HK-2 (cell line): ENCODE results near the gene FAM193B.
A peak's percentile ranks its signal among the peaks of the same experiment; 100 is the strongest.
"Not testable (repeated sequence)": the region's sequence is repeated elsewhere in the genome, so short reads cannot be mapped to it uniquely, and the experiment has no call there.

Source experiments
- DNase-seq: peaks from one replicate; pipeline ENCODE4 v3.0.0-alpha.2; 2018; ENCODE audit not compliant: unreplicated experiment

Gene FAM193B

DNA sequence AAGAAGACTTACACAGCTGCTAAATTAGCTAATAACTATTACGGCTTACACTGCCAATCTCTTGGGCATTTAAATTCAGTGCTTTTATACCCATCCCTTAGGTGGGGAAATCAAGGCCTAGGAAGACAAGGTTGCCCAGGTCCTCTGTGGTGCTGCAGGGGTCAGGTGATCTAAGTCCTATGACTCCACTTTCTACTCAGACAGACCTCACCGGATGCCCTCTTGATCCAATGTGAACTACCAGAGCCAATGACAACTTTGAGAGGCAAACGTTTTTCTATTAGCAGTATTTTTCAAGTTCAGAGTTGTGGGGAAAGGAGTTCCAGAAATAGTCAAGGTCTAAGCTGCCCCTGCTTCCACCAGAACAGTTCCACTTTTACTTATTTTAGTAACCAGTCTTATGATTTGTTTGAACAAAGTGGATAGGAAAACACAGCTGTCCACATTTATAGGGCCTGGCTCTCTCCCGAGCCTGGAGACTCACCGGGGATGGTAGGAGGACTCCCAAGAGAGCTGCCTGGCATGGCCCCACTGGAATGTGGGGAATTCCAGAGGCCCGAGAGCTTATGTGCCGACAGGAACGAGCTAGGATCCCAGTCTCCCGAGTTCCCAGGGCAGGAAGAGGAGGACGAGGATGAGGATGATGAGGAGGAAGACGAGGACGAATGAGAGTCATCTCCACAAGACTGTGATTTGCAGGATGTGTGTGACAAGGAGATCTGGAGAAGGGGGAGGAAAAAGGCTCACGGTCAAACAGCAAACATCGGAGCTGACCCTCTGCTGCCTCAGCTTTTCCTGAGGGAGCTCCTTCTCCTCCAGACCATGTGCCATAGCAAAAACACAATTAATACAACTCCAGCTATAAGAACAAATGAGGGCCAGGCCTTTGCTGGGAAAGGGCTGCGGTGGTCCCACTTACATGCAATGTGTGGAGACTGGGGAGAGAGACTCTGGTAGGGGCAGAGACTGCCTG lies 16.7 kb downstream of the FAM193B start:
- peak; percentile 69 for DNase-seq

- DNase-seq, result no peak
These were observed 18.0 kb downstream of the FAM193B start for GRCh38 chr5:177536386-177536785.

GRCh38 chr5:177535125-177535524 lies 19.2 kb downstream of the FAM193B start:
- DNase-seq, result no peak

- DNase-seq, result not testable (repeated sequence)
These were observed 19.9 kb downstream of the FAM193B start for GRCh38 chr5:177534433-177534832.

GRCh38 chr5:177531209-177531940 lies 23.0 kb downstream of the FAM193B start:
- no peak for DNase-seq

DNA sequence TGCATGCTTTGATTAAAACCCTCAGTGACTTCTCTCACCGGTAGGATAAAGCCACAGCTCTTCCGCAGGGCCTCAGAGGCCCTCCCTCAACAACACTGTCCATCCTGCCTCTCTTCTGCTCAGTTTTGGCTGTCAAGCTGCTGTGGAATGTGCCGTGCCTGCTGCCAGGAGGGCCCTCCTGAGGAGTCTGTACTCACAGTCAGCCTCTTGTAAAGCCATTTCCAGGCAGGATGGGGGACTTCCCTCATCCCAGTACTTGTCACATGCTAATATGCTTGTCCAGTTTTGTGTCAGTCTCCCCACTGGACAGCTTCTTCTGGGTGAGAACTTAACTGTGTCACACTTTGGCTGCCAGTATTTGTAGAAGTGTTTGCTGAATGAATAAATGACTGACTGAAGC lies 23.7 kb downstream of the FAM193B start:
- DNase-seq, result no peak

DNA sequence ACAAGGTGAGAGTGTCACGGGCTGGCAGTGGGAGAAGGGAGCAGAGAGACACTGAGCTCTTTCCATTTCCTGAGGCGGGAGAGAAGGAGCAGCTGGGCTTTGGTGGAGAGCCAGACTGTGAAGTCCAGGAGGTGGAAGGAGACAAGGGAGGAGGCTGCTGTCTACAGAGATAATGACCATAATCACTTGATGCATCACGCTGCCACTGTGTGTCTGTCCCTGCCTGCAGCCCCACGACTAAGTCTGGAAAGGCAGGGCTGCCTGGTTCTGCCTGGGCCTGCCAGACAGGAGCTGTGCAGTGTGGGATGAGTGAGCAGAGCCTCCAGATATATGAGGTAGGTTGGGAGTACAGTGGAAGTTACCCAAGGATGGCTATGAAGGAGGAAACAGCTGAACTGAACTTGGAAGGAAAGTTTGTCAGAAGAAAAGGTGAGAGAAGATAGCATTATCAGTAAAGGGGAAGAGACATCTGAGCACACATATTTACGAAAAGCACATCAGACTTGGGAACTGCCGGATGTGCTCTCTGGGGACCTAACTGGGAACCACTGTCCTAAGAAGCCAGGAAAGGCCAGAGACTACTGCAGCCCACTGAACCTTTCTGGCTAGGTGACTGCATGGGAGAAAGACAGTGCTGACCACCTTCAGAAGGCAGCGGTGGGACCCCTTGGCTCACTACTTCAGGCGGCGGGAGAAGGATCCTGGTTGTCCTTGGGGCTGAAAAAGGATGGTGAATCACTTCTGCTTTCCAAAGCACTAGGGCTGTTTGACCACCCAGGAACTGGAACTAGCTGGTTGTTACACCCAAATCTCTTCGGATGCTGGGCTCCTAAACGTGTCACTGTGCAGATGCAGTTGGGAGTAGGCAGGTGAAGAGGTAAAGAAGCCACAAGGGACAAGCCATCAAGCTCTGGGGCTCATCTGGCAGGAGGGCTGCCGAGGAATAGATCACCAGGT lies 24.8 kb downstream of the FAM193B start:
- DNase-seq, result no peak

DNA sequence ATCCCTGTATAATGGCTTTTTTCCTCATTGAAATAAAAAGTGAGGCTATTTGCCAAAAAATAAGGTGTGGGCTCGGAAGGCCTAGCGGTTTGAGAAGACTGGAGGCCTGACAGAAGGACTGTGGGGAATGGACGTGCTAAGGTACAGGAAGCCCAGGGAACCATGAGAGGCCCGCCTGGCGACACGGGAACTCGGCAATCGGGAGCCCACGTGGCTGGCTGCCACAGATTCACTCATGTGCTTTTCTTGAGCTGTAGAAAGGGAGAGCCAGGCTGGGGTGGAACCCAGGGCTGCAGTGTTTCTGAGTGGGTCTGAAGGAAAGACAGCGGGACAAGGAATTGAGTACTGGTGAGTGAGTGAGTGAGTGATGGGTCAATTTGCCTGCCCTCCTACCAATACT lies 25.7 kb downstream of the FAM193B start:
- DNase-seq, result no peak

DNA sequence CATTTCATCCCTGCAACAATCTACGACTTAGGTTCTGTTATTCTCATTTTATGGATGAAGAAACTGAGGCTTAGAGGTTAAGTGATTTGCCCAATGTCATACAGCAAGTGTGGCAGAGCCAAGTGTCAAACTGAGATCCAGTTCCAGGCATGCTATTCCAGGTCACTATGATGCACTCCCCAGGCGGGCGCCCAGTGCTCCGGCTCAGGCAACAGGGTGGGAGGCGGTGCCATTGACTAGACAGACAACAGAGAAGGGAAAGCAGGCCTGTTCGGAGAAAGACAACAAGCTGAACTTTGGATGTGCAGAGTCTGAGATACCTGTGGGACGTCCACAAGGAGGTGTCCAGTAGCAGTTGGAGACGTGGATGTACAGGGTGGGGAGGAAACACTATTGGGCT lies 26.8 kb downstream of the FAM193B start:
- no peak for DNase-seq

DNA sequence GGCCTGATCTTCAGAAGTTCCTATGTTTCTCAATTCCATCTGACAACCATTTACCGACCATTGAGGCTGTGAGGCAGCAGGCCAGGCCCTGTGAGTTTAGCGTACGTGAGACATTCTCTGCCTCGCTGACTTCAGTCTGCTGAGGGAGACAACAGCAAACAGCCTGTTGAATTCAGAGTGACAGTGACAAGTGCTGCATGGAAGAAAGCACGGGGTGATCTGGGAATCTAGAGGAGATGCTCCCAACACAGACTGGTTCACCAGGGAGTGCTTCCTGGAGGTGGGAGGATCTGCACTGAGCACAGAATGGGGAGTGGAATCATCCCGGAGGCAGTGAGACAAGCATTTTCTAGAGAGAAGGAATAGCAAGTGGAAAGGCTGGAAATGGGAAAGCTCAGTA lies 27.6 kb downstream of the FAM193B start:
- no peak for DNase-seq

DNA sequence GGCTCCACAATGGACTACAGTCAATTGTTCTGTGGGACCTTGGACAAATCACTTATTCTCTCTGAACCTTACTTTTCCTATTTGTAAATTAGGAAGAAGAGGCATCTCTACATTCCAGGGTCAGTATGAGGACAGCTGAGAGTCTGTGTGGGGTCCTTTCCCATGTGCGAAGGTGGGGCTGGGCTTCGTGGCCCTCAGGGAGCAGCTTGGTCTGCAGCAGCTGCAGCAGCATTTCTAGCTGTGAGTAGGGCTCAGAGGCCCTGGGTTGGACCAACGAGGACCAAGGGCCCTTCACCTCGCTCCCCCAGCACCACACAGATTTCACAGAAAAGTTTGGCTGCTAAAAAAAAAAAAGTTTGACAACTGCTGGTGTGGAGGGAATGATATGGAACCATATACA lies 28.2 kb downstream of the FAM193B start:
- no peak for DNase-seq

- no peak for DNase-seq
These were observed 29.3 kb downstream of the FAM193B start for GRCh38 chr5:177524941-177525655.

DNA sequence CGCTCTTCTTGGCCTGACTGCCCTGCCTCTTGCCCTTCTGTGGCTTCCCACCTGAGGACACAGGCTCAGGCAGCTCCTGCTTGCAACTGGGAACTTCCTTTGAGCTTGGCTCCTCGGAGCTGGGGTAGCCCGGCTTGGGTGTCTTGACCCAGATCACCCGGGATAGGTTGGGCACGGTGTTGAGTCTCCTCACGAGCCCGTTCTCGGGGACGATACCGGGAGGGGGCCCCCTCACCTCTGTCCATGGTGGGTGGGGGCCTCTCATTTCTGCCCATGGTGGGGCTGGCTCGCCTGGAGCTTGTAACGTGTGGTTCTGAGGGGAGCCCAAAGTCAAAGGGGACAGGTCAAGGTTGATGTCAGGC lies 29.8 kb downstream of the FAM193B start:
- DNase-seq, result no peak

DNA sequence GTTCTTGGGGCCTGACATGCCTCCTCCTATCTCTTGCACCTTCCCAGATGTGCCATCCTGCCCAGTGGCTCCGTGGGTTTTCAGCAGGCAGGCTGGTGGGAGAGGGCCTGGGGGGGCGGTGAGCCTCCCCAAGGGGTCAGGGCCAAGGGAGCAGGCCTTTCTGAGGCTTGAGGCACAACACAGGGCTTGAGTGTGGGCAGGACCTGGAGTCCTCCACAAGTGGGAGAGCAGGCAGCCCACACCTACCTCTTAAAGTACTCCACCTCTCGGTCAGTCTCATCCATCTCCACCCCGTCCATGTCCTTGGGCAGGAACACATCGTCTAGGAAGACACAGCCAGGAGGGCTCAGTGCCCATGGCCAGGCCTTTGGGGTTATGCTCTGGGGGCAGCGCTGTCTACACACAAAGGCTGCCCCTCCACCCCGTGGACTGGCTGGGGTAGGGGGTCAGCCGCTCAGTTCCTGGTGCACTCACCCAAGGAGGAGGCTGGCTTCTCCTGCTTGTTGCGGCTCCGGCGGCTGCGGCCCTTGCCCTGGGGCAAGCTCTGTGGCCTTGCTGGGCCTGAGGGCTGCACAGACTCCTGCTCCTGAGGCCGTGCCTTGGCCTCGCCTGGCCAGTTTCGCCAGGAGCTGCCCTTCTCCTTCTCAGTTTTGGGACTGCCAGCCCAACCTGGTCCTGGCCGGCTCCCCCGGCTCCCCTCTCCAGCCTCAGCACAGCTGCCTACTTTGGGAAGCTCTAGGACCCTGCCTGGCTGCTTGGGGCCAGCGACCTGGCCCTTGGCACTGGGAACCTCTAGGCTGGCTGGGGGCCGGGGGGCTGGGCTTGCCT lies 30.4 kb downstream of the FAM193B start:
- no peak for DNase-seq

DNA sequence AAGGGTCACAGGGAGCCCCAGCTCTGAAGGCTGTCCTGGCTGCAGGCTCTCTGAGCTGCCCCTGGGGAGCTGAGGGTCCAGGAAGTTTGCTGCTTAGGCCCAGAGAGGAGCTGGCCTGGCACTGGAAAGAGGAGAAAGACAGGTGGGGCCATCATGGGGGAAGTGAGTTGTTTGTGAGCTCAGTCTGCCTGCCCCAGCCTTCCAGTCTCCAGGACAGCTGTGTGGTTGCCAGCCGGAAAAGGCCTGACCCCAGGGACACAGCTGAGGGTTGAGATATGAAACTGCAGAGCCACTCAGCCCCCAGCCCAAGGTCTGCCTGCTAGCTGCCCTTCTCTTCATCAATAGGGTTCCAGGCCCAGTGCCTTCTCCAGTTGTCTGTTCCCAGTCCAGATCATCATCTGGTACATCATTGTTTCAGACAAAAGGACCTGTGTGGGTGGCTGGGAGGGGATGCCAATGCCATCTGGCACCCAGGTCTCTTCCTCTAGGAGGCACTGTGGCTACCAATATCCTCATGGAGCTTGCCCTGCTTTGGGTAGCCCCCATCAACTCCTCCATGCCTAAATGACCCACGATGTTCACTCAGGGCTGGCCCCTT lies 33.3 kb downstream of the FAM193B start:
- no peak for DNase-seq

- no peak for DNase-seq
These were observed 34.1 kb downstream of the FAM193B start for GRCh38 chr5:177520271-177520670.

- DNase-seq, result no peak
These were observed 34.7 kb downstream of the FAM193B start for GRCh38 chr5:177519463-177520235.

DNA sequence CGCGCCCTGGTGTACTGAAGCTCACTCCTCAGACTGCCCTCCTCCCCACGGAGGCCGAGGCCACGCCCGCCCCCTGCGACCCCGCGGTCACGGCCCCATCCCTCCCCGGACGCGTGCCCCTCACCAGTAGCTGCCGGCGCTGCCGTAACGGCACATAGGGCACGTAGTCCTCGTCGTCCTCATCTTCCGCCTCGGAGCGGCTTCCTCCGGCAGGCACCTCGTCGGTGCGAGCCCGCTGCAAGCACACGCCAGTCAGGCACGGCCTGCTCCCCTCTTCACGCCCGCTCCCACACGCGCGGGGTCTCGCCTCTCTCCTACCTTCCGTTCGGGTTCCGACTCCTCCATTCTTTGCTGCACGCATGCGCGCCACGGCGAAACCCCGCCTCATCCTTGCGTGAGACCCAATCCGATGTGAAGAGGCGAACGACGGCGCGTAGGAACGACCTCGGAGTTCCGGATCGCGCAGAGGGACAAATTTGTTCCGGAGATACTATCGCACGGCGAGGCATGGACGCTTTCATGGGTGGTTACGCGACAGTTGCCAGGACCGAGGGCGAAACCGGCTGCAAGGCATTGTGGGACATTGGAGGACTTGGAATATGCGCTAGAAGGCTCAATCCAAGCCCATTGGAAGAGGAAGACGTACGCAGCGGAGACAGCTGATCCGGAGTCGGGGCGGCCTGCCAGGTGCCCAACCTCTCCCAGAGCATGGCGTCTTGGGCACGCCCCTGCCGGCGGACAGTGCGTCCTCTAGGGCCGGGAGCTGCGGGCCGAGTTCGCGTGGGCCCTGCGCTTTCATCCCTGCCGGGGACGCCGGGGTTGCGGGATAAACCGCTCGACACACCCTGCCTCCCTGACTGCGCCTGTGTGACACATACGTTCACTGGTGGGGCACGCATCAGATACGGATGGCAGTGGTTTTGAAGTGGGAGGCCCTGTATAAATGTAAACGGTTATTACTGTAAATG lies 37.5 kb downstream of the FAM193B start, which contains the start of gene DDX41:
TSS of gene DDX41 (minus strand) at position 361 of the 968 bp plus-strand sequence. CDS start at position 345, 16 bp downstream.
- DNase-seq, result peak; percentile 94
